ENCODE measurements around the gene SRRD.
A peak's percentile ranks its signal among the peaks of the same experiment; 100 is the strongest.

Gene SRRD

DNA sequence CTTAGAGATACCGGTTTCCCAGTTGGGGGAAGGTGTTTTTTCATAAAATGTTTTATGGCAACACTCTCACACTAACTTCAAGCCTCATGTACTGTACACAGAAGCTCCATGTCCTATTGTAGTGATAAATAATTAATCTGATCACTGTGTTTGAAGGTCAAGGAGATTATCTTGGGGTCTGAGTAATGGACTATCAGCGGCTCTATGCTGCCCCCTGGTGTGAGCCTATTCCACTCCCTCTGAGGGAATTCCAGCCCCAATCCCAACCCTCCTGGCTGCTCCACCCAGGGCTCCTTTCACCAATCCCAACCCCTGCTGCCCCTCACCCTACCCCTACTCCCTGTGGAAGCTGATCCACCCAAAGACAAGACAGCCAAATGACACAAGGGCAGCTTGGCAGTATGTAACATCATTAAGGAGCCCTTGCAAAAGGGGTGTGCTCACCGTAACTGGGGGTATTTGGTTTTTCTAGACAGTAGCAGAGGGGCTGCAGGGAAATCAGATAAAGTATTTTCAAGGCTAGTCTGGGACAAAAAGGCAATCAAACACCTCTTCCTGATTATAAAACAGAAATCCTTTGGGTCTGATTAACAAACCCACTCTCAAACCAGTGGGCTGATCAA is 22.4 kb upstream of the SRRD start:
- no peaks in the 10 kb centered on the region for H3K4me1 ChIP-seq
- no peaks in the 10 kb centered on the region for H3K9me3 ChIP-seq
- TF ChIP-seq, protein P1, sequence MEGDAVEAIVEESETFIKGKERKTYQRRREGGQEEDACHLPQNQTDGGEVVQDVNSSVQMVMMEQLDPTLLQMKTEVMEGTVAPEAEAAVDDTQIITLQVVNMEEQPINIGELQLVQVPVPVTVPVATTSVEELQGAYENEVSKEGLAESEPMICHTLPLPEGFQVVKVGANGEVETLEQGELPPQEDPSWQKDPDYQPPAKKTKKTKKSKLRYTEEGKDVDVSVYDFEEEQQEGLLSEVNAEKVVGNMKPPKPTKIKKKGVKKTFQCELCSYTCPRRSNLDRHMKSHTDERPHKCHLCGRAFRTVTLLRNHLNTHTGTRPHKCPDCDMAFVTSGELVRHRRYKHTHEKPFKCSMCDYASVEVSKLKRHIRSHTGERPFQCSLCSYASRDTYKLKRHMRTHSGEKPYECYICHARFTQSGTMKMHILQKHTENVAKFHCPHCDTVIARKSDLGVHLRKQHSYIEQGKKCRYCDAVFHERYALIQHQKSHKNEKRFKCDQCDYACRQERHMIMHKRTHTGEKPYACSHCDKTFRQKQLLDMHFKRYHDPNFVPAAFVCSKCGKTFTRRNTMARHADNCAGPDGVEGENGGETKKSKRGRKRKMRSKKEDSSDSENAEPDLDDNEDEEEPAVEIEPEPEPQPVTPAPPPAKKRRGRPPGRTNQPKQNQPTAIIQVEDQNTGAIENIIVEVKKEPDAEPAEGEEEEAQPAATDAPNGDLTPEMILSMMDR (IDR thresholded peaks at IDR 0.05), result peak; percentile 52 to 59
- peak; percentile 44 to 65 for DNase-seq
- no peak overlapping the region for H3K27ac ChIP-seq
- intact Hi-C loops (cut with DNase I; ENCODE audit: low total_unique reads), result no loop called here
- peaks cover 61 to 97% (median 87%) of the 10 kb centered on the region in 3 donors for H3K36me3 ChIP-seq
- no peak overlapping the region for H3K4me3 ChIP-seq
- no peaks in the 10 kb centered on the region for H3K27me3 ChIP-seq

DNA sequence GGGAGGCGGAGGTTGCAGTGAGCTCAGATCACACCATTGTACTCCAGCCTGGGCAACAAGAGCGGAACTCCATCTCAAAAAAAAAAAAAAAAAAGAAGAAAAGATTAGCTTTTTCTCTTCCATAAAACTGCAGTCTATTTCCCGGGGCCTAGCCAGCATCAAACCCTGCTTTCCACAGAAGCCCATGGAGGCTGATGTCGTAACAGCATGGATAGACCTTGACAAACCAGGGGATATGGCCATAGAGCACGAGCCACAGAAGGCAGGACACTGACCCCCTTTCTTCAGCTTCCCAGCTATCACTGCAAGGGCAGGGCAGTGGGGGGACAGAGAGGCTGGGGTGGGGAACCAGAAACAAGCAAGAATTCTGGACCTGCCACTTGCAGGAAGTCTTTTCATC is 21.6 kb upstream of the SRRD start:
- Histone ChIP-seq H3K27me3 (no peaks in the 10 kb centered on the region), H3K9me3 (no peaks in the 10 kb centered on the region), H3K4me1 (no peaks in the 10 kb centered on the region), H3K4me3 (no peak overlapping the region), H3K27ac (no peak overlapping the region), H3K36me3 (peaks cover 68 to 98% (median 86%) of the 10 kb centered on the region in 3 donors)
- peak in 1 of 2 donors; percentile 32 for DNase-seq
- intact Hi-C loops (cut with DNase I; ENCODE audit: low total_unique reads), result no loop called here
- TF ChIP-seq, protein P1 (IDR thresholded peaks at IDR 0.05), result no peak

DNA sequence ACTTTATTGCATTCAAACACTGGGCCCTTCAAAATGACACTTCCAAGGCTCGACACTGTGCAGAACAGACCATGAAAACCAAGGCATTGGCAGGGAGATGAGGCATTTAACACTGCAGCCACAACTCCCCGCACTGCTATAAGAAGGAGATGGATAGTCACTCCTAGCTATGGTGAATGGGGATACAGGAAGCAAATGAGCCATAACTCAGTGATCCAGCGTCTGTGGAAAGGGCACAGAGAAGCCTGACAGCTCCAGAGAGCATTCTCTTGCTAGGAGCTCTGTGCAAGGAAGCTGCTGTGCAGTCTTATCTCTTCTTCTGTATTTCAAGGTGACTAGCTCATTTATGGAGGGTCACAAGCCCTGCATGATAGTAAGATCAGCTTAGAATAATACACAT is 21.0 kb upstream of the SRRD start:
- H3K36me3 ChIP-seq, result peaks cover 69 to 98% (median 83%) of the 10 kb centered on the region in 3 donors
- H3K9me3 ChIP-seq, result no peaks in the 10 kb centered on the region
- TF ChIP-seq, protein P1 (IDR thresholded peaks at IDR 0.05), result no peak
- intact Hi-C loops (cut with DNase I; ENCODE audit: low total_unique reads), result no loop called here
- peak in 1 of 2 donors; percentile 31 for DNase-seq
- no peaks in the 10 kb centered on the region for H3K27me3 ChIP-seq
- H3K4me3 ChIP-seq, result no peak overlapping the region
- no peak overlapping the region for H3K27ac ChIP-seq
- H3K4me1 ChIP-seq, result no peaks in the 10 kb centered on the region

DNA sequence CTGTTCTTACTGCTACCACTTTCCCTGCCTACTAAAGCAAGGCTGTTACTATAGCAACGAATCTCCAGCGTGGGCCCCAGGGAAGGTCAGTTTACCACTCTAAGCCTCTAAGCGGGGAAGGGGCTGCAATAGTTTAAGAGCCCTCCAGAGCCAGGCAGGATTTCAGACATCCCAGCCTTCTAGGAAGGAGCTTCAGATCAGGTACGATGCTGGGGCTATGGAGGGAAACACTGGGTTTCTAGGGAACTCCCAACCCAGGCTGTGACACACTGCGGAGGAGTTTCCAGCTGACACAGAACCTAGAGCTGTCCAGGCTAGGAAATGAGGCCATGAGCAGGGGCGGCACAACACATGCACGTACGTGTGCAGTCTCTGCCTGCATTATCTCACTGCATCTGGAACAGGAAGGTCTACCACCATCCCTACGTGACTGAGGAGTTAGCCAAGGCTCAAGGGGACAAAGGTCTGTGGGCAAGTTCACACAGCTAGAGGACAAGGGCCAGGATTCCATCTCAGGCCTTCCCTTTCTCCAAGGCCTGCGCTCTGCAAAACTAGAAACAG is 20.5 kb upstream of the SRRD start:
- DNase-seq, result peak in 1 of 2 donors; percentile 46
- H3K27ac ChIP-seq, result no peak overlapping the region

DNA sequence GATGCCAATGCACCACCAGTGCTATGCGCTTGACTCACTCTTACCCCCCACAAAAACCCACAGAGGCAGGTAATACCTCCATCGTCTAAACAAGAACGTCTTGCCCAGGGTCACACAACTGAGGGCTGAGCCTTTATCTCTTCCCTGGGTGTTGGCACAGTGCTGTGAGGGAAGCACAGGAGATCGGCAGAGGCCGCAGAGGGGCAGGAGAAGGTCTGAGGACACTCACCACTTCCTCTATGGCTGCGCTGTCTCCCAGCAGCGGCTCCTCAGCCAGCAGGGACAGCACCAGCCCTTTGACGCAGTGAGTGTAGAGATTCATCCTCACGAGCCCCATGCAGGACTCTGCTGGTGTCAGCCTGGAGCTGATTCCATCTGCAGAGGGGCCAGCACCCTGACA is 20.0 kb upstream of the SRRD start:
- H3K27me3 ChIP-seq, result no peaks in the 10 kb centered on the region
- DNase-seq, result peak in 1 of 2 donors; percentile 40
- TF ChIP-seq, protein P1 (IDR thresholded peaks at IDR 0.05), result no peak
- H3K9me3 ChIP-seq, result no peaks in the 10 kb centered on the region
- no peaks in the 10 kb centered on the region for H3K4me1 ChIP-seq
- H3K36me3 ChIP-seq, result peaks cover 69 to 98% (median 83%) of the 10 kb centered on the region in 3 donors
- H3K27ac ChIP-seq, result no peak overlapping the region
- no peak overlapping the region for H3K4me3 ChIP-seq
- intact Hi-C loops (cut with DNase I; ENCODE audit: low total_unique reads), result no loop called here

More for the DNA sequence above, 20.5 kb upstream of the SRRD start:
- H3K27me3 ChIP-seq, result no peaks in the 10 kb centered on the region
- peaks cover 69 to 98% (median 83%) of the 10 kb centered on the region in 3 donors for H3K36me3 ChIP-seq
- no peak overlapping the region for H3K4me3 ChIP-seq
- TF ChIP-seq, protein P1 (IDR thresholded peaks at IDR 0.05), result no peak
- intact Hi-C loops (cut with DNase I; ENCODE audit: low total_unique reads), result no loop called here
- H3K4me1 ChIP-seq, result no peaks in the 10 kb centered on the region
- H3K9me3 ChIP-seq, result no peaks in the 10 kb centered on the region
